PC-9 (cell line): ENCODE results near the gene SLC7A4. TPM values are rescaled to one million over a fixed set of nuclear protein-coding genes. Genes with fewer than 3 reads are reported as not detected.

ENCODE experiments used
- BruUV-seq: library from RNA; stranded (reverse); fragments of 400-500 nt; replicated peaks from 2 replicates; lab custom pipeline; 2021; lab: Mats Ljungman, UMichigan
- CTCF ChIA-PET: fragments of 300-600 bp; sonication (Branson Sonifier 250); formaldehyde crosslinking; loops from one replicate; lab custom pipeline; 2022; ENCODE audit warnings: antibody characterized with exemption; lab: Charles Lee
- POLR2A ChIA-PET: fragments of 300-600 bp; sonication (Branson Sonifier 250); formaldehyde crosslinking; loops from one replicate; lab custom pipeline; 2022; ENCODE audit warnings: antibody characterized with exemption; ENCODE audit not compliant: unreplicated experiment; lab: Charles Lee
- DNase-seq, 2 experiments: peaks; one replicate each; pipeline versions ENCODE4 v3.0.0 to v3.0.0-alpha.2; 2015 to 2022; ENCODE audit warnings: mixed read lengths in 1 of 2
- H2AFZ ChIP-seq: fragments of 200-600 bp; sonication (generic); 2 replicates; pipeline ENCODE4 v1.8.1; 2017; ENCODE audit warnings: antibody characterized with exemption
- H3F3A ChIP-seq: fragments of 200-600 bp; sonication (generic); 2 replicates; pipeline ENCODE4 v1.8.1; 2017; ENCODE audit warnings: antibody characterized with exemption, mild to moderate bottlenecking, low read depth; ENCODE audit not compliant: insufficient read depth
- H3K27ac ChIP-seq: fragments of 200-600 bp; sonication (generic); 2 replicates; pipeline ENCODE4 v1.6.1; 2016; ENCODE audit warnings: mixed run types
- H3K27me3 ChIP-seq: fragments of 200-600 bp; sonication (generic); 2 replicates; pipeline ENCODE4 v1.6.1; 2016; ENCODE audit warnings: low read depth, mixed run types; ENCODE audit not compliant: insufficient read depth
- H3K36me3 ChIP-seq: fragments of 200-600 bp; sonication (generic); 2 replicates; pipeline ENCODE4 v1.6.1; 2016; ENCODE audit warnings: low read depth, mixed run types
- H3K4me1 ChIP-seq: fragments of 200-600 bp; sonication (generic); replicated peaks from 2 replicates; pipeline ENCODE4 v1.6.1; 2016; ENCODE audit warnings: mixed run types; ENCODE audit not compliant: insufficient read depth
- H3K4me2 ChIP-seq: fragments of 200-600 bp; sonication (generic); 2 replicates; pipeline ENCODE4 v1.6.1; 2017; ENCODE audit warnings: mixed run types
- H3K4me3 ChIP-seq: fragments of 200-600 bp; sonication (generic); 2 replicates; pipeline ENCODE4 v1.6.1; 2016; ENCODE audit warnings: mixed run types
- H3K79me2 ChIP-seq: fragments of 200-600 bp; sonication (generic); 2 replicates; pipeline ENCODE4 v1.6.1; 2017; ENCODE audit warnings: low read depth, mixed run types
- H3K9me2 ChIP-seq: fragments of 200-600 bp; sonication (generic); 2 replicates; pipeline ENCODE4 v1.8.1; 2017; ENCODE audit warnings: mild to moderate bottlenecking; ENCODE audit not compliant: insufficient read depth
- H3K9me3 ChIP-seq: fragments of 200-600 bp; sonication (generic); 2 replicates; pipeline ENCODE4 v1.8.1; 2016; ENCODE audit warnings: low read depth; ENCODE audit not compliant: insufficient read depth
- H4K20me1 ChIP-seq: fragments of 200-600 bp; sonication (generic); 2 replicates; pipeline ENCODE4 v1.8.1; 2017; ENCODE audit not compliant: insufficient read depth
- CTCF ChIP-seq: fragments of 200-600 bp; sonication (generic); conservative IDR thresholded peaks from 2 replicates; pipeline ENCODE4 v1.6.1; 2017; ENCODE audit warnings: mixed run types, antibody characterized with exemption, mild to moderate bottlenecking, moderate library complexity
- EZH2 ChIP-seq: fragments of 200-600 bp; sonication (generic); IDR thresholded peaks from 2 replicates; pipeline ENCODE4 v1.8.0; 2017; ENCODE audit warnings: antibody characterized with exemption, low read depth
- intact Hi-C: fragments of 100-400 bp; cut with micrococcal nuclease; formaldehyde crosslinking; loops from one replicate; pipeline ENCODE4 v1.10.0; 2022; ENCODE audit not compliant: unreplicated experiment
- total RNA-seq: library from RNA; stranded (reverse); gene quantifications from 2 replicates; pipeline ENCODE4 v1.2.3, GENCODE V29; 2021

SLC7A4 gene
- total RNA-seq, 1 experiment from 2014 or later: not detected

DNA sequence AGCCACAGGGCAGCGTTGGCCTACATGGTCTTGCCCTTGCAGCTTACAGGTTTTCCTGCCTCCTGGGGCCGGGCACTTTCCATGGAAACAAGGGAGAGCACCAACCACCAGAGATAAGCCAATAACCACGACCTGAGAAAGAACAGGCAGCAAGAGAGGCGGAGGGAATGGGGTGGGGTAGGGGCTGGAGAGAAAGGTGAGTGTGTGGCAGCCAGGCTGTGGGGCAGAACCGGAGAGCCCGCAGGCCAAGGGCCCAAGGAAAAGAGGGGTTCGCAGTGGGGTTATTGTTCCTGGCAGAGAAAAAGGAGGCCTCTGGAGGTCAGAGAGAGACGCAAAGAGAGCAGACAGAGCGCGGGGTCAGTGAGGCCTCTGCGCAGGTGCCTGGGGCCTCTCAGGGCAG lies 46.6 kb upstream of the SLC7A4 start:
- Histone ChIP-seq H3K4me1 (no peaks in the 10 kb centered on the region; the same call in 1 of the 2 replicates), H3F3A (peaks cover 4% of the 10 kb centered on the region; the same call in 1 of the 2 replicates), H3K9me2 (no peaks in the 10 kb centered on the region), H3K27me3 (no peaks in the 10 kb centered on the region), H3K4me3 (no peak overlapping the region), H3K79me2 (no peaks in the 10 kb centered on the region), H3K4me2 (no peak overlapping the region), H2AFZ (no peak overlapping the region), H3K27ac (no peak overlapping the region), H3K9me3 (no peaks in the 10 kb centered on the region), H3K36me3 (no peaks in the 10 kb centered on the region), H4K20me1 (no peaks in the 10 kb centered on the region)
- POLR2A ChIA-PET: no interaction called here
- CTCF ChIA-PET: no interaction called here
- TF ChIP-seq EZH2: no peak
- no peak for TF ChIP-seq CTCF
- no peak for DNase-seq
- BruUV-seq: no TSS peak
- intact Hi-C loops: no loop called here

- no peaks in the 10 kb centered on the region; the same call in 1 of the 2 replicates for H3K4me1 ChIP-seq
- H3K4me2 ChIP-seq: no peak overlapping the region
- H3K9me2 ChIP-seq: no peaks in the 10 kb centered on the region
- H4K20me1 ChIP-seq: no peaks in the 10 kb centered on the region
- H3K27me3 ChIP-seq: no peaks in the 10 kb centered on the region
- no peaks in the 10 kb centered on the region for H3K9me3 ChIP-seq
- H3K4me3 ChIP-seq: no peak overlapping the region
- ChIA-PET POLR2A (no interaction called here), CTCF (no interaction called here)
- H3K79me2 ChIP-seq: no peaks in the 10 kb centered on the region
- no peak overlapping the region for H2AFZ ChIP-seq
- no peak for DNase-seq
- peaks cover 4% of the 10 kb centered on the region; the same call in 1 of the 2 replicates for H3F3A ChIP-seq
- BruUV-seq: no TSS peak
- intact Hi-C loops: no loop called here
- no peak overlapping the region for H3K27ac ChIP-seq
- no peaks in the 10 kb centered on the region for H3K36me3 ChIP-seq
- no peak for TF ChIP-seq CTCF
- no peak for TF ChIP-seq EZH2
Measured at GRCh38 chr22:21077884-21078508, 45.6 kb upstream of the SLC7A4 start.

DNA sequence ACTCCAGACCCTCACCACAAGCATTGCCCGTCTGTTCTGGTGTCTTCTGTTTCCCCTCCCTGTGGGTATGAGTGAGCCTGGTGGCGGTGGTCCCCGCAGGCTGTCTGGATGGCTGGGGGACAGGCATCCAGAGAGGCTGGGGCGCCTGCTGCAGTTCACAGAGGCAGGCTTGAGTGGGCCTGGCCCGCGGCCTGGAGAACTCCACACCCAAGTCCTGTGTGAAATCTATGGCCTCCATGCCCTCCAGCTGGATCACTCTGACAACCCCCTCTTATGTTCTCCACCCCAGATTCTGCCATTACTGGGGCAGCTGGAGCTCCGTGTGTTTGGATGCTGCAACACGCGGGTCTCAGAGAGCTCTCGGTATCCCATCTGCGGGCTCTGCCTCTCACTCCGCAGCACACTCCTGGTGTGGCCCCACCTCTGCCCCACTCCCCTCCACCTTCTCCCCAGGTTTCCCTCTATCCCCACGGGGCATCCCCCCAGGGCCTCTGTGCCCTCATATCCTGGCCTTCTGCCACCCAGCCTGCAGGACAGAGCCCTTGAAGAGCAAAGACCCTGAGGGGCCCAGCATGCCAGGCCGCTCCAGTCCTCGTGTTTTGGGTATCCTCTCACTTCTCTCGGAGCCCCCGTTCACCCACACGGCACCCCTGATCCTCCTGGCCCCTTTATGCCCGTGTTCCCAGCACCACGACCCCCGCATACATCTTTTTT lies 44.7 kb upstream of the SLC7A4 start:
- Histone ChIP-seq H3K79me2 (no peaks in the 10 kb centered on the region), H4K20me1 (no peaks in the 10 kb centered on the region), H3K4me1 (no peaks in the 10 kb centered on the region; the same call in 1 of the 2 replicates), H3K9me3 (no peaks in the 10 kb centered on the region), H3F3A (peaks cover 4% of the 10 kb centered on the region; the same call in 1 of the 2 replicates), H2AFZ (no peak overlapping the region), H3K4me3 (no peak overlapping the region), H3K9me2 (no peaks in the 10 kb centered on the region), H3K36me3 (no peaks in the 10 kb centered on the region), H3K27ac (no peak overlapping the region), H3K4me2 (no peak overlapping the region), H3K27me3 (no peaks in the 10 kb centered on the region)
- CTCF ChIA-PET: no interaction called here
- no peak for DNase-seq
- POLR2A ChIA-PET: no interaction called here
- intact Hi-C loops: no loop called here
- TF ChIP-seq EZH2 (no peak), CTCF (no peak)
- BruUV-seq: no TSS peak
